Left ventricle myocardium superior (tissue), 1 donor: ENCODE measurements around the gene SNX25. TPM values are rescaled to one million over a fixed set of nuclear protein-coding genes. Genes with fewer than 3 reads are reported as not detected.
"Not testable (repeated sequence)": the region's sequence is repeated elsewhere in the genome, so short reads cannot be mapped to it uniquely, and the experiment has no call there.

Experiments used
- ATAC-seq: fragments of 200-7000 bp; cut with Tn5 transposase; one replicate; pipeline ENCODE4 v1.9.1; 2020; ENCODE audit warnings: mild to moderate bottlenecking, moderate library complexity
- DNase-seq: peaks from one replicate; pipeline ENCODE4 v3.0.0-alpha.2; 2020
- intact Hi-C: fragments of 100-400 bp; cut with micrococcal nuclease; formaldehyde crosslinking; loops from one replicate; pipeline ENCODE4 v1.11.0; 2022
- total RNA-seq: library from RNA; stranded (reverse); fragmentation: NEBNext Ultra II Directional; extraction: Animal tissue kit (Norgen Biotek cat#: 25700); gene quantifications from one replicate; pipeline ENCODE4 v1.2.1, GENCODE V29; 2021
- donor health status: DM: no; HTN: yes; CAD: no; lungs with severe emphysema.

SNX25 gene
- total RNA-seq, 1 donor from 2014 or later: 10.0 TPM

DNA sequence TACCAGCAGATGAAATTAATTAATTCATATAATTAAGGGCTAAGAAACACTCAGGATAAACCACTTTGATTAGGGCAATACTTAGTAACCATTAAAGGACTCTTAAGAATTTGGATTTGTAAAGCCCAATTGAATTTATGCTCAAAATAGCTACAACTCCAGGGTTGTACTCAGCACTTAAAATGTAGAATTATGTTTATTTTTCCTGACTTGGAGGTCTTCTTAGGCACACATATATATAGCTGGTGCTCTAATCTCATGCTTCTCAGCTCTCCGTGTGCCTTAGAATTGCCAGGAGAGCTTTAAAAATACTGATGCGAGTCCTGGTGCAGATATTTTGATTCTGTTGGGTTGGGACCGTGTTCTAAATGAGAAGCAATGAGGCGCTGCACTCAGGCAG, 77.6 kb downstream of the SNX25 start:
- ATAC-seq (no peak), DNase-seq (no peak)
- intact Hi-C loops: no loop called here

DNA sequence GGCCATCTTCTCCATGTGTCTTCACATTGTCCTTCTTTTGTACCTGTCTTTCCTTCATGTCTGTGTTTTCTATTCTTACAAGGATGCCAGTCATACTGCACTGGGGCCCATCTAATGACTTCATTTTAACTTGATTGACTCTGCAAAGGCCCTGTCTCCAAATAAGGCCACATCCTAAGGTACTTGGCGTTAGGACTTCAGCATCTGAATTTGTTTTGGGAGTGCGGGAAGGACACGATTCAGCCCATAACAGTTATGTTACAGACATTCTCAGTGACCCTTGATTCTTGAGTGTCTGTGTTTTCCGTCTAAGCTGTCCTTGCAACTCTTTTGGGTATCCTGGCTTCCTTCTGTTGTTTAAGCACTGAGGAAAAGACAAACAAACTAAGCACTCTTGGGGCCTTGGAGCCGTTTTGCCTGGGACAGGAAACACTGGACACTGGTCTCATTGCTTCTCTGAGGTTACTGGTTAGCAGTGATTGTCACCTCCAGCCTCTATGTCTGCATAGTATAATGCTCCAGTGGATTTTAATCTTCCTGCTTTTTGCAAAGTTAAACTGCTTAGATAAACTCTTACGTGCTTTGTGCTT, 80.7 kb downstream of the SNX25 start:
- ATAC-seq (no peak), DNase-seq (no peak)
- intact Hi-C loops: no loop called here

DNA sequence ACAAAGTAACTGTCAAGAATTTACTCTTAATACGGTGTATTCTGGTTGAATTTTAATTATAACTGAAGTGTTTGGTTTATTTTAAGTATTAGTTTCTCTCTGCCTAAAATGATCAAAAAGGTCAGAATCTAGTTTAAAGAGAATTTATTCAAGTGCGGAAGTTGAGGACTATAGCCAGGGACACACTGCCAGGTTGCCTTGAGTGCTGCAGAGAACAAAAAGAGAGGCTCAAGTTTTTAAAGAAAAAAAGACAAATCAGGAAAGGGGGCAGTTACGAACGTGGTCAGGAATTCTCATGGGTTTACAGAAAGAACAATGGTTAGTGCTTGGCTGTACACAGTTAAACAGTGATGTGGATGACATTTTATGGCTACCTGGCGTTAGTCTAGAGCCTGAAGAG, 81.3 kb downstream of the SNX25 start:
- intact Hi-C loops: no loop called here
- ATAC-seq: no peak

DNA sequence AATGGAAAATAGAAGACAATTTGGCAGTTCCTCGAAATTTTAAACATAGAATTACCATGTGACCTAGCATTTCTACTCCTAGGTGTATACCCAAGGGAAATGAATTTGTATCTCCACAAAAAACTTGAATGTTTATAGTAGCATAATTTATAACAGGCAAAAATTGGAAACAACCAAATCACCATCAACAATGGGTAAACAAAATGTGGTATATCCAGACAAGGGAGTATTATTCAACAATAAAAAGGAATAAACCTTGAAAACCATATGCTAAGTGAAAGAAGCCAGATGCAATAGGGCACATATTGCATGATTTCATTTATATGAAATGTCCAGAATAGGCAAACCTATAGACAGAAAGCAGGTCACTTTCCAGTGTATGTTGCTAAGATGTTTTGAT, 83.8 kb downstream of the SNX25 start:
- no peak for DNase-seq
- no peak for ATAC-seq
- intact Hi-C loops: no loop called here

More for the DNA sequence above, 81.3 kb downstream of the SNX25 start:
- no peak for DNase-seq

DNA sequence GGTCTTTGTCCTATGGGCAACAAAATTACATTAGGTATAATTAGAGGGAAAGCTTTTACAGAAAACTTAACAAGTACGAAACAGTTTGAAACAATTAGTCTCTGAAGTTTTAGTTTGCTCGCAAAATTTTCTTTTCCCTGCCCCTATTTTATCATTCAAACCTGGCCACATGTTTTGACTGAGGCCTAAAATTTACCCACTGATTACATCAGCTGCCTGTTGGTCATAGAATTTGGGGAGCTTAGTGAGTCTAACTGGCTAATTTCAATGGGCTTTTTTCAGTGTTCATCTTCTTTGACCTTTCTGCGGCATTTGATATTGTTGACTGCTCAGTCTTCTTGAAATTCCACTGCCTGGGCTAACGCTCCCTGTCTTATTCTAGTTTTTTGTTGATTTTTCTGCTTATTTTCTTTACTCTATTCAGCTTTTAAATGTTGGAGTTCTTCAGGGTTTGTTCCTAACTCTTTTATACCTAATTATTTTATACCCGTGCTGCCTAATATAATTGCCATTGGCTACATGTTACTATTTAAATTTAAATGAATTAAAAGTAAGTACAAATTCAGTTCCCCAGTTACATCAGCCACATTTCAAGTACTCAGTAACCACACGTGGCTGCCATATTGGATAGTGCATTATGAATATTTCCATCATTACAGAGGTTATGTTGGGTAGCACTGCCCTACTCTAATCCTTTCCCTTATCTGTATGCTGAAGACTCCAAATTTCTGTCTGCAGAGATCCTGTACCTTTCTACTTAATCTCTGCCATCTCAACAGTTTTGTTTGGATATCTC, 87.5 kb downstream of the SNX25 start:
- ATAC-seq (no peak), DNase-seq (no peak)
- intact Hi-C loops: no loop called here

DNA sequence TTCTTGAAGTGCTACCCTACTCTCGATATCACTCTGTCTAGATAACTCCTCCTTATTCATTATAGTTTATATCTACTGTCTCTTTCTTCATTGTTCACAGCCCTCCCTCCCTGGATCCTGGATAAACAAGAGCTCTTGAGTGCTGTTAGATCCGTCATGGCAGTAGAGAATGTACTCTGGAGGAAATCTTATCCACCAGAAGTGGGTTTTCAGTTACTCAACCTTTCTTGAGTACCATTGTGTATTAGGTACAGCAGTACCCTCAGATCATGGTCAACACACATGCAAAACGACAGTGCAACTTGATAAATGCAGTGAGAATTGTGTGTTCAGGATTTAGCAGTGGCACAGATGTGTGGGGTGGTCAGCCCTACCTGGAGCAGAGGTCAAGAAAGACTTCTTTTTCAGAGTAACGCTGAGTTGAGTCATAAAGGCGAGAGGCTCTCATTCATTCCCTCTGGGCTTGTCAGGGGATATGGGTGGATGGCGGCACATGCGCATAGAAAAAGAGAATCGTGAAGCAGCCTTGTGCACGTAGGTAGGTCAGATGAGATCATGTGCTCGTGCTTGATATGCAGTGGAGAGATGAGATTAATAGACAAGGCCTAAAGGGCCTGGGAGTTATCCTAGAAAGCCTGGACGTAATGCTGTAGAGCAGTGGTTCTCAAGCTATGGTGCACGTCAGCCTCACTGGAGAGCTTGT, 89.5 kb downstream of the SNX25 start:
- DNase-seq (no peak), ATAC-seq (no peak)
- intact Hi-C loops: no loop called here

DNA sequence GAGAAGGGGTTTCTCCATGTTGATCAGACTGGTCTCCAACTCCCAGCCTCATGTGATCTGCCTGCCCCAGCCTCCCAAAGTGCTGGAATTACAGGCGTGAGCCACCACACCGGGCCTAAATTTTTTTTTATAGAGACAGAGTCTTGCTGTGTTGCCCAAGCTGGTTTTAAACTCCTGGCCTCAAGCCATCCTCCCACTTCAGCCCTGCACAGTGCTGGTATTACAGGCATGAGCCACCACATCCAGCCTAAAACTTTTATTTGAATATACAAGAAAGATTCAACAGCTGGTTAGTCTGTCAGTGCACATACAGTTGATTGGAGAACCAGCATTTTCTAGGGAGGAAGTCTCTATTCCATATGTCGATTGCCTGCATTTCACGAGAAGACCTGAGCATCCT, 95.1 kb downstream of the SNX25 start:
- no peak for ATAC-seq
- intact Hi-C loops: no loop called here

DNA sequence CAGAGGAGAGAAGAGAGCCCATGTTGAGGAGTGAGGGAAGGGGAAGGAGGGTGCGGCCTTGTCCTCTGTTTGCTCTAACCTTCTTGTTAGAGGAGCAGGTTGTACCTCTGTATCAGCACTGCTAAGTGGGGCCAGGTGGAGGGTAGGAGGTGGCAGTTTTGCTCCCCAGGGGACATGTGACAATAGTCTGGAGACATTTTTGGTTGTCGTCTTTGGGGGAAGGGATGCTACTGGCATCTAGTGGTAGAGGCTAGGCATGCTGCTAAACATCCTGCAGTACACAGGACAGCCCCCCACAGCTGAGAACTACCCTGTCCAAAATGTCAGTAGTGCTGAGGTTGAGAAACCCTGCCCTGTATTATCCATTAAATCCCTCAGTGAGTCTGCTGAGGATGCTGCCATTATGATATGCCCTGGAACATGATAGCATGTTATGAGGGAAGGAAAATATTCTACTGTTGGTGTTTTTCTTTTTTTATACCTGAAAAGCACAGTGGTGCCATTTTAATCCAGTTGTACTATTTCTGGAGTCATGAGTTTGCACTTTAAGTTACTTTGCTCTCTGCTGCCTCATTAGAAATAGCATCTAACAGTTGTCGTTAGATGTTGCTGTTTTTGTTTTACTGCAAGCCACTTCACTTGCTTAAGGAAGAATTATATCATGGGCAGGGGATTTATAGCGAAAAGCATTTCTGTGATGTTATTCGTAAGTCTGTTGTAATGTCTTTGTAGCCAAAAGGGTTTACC, 95.7 kb downstream of the SNX25 start:
- intact Hi-C loops: no loop called here
- no peak for DNase-seq
- ATAC-seq: peak; percentile 64

More for the DNA sequence above, 95.1 kb downstream of the SNX25 start:
- DNase-seq: no peak

DNA sequence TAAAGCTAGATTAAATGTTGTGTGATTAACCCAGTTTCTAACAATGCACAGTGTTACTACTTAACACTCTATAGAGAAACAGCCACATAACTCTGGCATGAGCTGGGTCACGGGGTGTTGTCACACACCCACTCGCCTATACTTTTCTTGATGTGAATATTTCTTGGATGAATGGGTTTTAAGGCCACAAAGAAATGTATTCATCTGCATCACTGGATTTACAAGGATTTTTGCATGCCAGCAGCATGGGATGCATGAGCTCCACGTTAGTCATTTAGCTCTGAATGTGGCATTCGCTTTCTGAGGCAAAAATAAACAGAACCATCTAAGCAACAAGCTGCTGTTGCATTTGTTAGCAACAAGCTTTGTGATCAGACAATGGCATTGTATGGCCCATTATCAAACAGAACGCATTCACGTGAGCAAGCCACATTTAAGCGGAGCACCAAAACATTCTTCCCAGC, 96.6 kb downstream of the SNX25 start:
- intact Hi-C loops: no loop called here
- ATAC-seq (no peak), DNase-seq (no peak)

DNA sequence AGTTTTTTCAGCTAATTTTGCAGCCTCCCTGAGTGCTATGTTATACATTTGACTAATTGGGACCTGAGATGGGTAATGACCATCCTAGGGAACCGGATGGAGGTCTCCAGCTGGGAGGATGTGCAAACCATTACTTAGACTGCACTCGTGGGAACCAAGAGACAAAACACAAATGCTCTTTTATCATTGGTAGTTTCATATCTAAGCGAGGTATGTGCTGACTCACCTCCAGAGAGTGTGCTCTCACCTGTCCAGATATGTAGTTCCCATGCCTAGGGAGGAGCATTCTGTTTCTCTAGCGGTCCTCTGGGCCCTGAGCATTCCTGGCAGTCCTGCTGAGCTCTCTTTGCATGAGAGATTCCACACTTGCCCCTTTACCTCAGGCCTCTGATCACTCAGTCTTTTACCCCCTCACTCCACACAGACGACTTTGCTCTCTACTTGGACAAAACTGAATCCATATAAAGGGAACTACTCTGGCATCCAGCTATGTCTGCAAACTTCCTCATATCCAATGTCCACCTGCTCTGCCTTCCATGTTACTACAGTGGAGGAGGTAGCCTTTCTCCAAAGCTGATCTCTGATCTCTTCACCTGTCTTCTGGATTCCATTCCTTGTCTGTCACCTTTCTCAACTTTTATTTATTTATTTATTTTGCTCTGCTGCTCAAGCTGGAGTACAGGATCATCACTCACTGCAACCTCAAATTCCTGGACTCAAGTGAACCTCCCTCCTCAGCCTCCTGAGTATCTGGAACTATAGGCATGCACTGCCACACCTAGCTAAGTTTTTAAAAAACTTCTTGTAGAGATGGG, 97.9 kb downstream of the SNX25 start:
- intact Hi-C loops: no loop called here
- DNase-seq (no peak), ATAC-seq (no peak)

DNA sequence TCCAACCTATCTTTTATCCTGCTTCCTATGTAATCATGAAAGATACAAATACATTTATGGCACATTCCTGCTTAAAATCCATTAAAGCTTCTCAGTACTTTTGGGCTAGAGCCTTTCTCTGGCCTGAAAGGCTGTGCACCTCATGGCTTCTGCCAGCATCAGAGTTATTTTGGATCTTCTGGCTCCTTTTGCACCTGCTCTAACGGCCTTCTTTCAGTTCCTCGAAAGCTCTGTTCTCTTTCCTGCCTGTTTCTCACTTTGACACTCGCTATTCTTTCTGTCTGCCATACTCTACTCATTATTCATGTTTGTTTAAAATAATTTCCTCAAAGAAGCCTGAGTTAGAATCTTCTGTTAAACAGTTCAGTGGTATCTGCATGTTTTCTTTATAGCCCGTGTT, 100.4 kb downstream of the SNX25 start:
- DNase-seq (no peak), ATAC-seq (no peak)
- intact Hi-C loops: no loop called here

DNA sequence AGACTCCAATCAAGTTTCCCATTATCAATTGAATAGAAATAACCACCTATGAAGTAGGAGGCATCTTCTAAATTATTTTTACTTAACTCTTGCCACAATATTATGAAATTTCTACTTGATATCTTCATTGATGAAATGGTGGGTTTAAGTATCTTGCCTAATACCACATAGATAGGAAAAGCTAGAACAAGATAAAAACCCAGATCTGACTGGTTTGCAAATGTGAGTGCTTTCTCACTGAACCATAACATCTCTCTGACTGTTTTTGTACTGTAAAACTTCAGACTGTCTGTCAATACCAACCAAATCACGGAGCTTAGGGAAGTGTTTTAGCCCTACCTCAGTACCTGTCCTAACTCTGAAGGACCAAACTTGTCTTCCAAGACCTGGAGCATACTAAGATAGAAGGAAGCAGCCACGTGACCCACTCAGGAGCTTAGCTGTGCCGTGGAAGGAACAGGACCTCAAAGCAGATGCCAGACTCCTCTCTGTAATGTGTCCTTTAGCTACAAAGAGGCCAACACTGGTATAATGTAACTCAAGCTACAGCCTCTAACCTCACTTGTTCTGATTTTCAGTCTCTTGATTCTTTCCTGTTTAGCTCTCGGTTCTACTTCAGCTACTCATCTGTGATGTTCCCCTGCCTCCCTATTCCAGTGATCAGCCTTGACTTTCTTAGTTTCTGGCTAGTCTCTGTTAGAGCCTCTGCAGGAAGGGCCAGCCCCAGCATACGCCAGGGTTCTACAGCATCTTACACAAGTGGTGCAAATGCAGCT, 101.9 kb downstream of the SNX25 start:
- ATAC-seq: no peak
- no peak for DNase-seq
- intact Hi-C loops: no loop called here

DNA sequence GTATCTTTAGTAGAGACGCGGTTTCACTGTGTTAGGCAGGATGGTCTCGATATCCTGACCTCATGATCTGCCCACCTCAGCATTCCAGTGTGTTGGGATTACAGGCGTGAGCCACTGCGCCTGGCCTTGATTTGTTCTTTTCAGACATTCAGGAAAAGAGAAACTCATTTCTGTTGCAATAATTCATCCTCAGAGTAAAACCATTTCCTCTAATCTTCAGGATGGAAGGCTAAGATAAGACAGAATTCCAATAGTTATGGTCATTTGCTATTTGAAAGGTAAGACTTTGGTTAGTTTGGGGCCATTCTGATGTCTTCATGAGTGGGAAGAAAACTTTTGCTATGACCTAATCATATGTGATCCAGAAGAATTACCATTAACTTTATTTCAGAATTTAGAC, 103.3 kb downstream of the SNX25 start:
- DNase-seq: no peak
- no peak for ATAC-seq
- intact Hi-C loops: no loop called here

DNA sequence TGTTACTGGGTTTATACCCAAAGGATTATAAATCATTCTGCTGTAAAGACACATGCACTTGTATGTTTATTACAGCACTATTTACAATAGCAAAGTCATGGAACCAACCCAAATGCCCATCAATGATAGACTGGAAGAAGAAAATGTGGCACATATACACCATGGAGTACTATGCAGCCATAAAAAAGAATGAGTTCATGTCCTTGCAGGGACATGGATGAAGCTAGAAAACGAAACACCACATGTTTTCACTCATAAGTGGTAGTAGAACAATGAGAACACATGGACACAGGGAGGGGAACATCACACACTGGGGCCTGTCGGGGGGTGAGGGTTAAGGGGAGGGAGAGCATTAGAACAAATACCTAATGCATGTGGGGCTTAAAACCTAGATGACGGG, 108.1 kb downstream of the SNX25 start:
- intact Hi-C loops, ATAC-seq: not testable (repeated sequence)

DNA sequence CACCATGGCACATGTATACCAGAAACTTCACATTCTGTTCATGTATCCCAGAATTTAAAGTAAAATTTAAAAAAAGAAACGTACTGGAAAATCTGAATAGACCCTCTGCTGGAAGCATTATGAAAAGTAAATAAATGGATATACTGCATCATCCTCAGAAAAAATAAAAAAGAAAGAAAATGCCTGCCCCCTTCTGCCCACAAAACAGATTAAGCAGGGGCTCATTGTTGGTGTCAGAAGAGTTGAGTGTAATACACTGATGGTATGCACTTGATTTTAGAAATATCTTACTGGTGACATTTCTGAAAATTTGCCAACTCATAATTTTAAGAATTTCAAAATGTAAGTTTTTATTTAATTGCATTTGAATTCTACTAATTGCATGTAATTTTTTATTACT, 108.5 kb downstream of the SNX25 start:
- intact Hi-C loops: no loop called here
- no peak for ATAC-seq
- DNase-seq: no peak

More for the DNA sequence above, 108.1 kb downstream of the SNX25 start:
- DNase-seq: not testable (repeated sequence)

DNA sequence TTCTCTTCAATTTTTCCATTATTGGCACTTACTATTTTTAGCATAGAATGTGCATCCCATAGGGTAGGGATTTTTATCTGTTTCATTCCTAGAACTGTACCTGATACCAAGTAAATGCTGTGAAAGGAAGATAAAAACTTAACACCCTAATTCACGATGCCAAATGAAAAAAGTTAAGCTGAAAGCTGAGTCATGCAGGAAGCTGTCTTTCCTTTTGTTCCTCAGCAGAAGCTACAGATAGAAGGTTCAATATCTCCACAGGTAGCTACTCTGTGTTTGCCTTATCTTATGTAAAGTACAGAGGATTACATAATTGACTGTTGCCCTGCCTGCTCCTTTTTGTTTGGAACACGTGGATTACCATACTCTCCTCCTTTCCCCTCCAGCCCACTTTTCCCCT, 109.3 kb downstream of the SNX25 start:
- no peak for ATAC-seq
- no peak for DNase-seq
- intact Hi-C loops: no loop called here

DNA sequence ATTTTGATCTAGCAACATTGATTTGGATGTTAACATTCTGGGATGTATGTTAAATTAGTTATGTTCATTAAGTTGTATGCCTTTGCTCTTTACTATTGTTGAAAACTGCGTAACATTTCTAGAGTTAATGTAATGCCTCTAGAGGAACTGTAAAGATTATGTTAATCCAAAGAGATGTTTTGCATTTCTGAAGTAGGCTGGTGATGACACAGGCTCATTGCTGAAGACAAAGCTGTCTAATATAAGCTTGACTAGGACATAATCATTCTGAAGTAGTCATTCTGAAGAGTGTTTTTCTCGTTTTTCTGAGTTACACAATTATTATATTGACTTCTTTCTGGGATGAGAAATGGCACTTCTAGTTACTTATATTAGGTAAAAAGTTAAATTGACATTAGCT, 113.4 kb downstream of the SNX25 start:
- ATAC-seq (no peak), DNase-seq (no peak)
- intact Hi-C loops: no loop called here

DNA sequence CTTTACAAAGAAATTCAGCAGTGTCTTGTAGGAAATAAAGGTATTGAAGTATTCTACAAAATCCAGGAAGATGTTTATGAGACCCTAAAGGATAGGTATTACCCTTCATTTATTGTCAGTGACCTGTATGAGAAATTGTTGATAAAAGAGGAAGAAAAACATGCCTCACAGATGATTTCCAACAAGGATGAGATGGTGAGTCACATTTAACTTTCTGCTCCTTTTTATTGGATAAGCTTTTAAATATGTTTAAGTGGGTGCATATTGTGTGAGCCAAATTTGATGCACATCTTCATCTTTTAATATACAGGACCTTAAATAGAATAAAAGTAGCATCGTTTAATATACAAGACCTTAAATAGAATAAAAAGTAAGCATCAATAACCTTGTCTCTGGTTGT, 114.2 kb downstream of the SNX25 start:
- intact Hi-C loops: no loop called here
- ATAC-seq: no peak
- no peak for DNase-seq
